ENCODE results near the gene BPI. TPM values are rescaled to one million over a fixed set of nuclear protein-coding genes. Genes with fewer than 3 reads are reported as not detected.

Gene BPI
- total RNA-seq, 1 experiment from 2014 or later, result not detected

- Histone ChIP-seq H3K18ac (ENCODE audit: insufficient read length, low read depth, low read length) (no peak overlapping the region), H3K9ac (ENCODE audit: extremely low read depth, insufficient read length, low read length) (no peak overlapping the region), H3K79me2 (ENCODE audit: insufficient read depth, low read length) (no peaks in the 10 kb centered on the region), H2BK12ac (ENCODE audit: insufficient read length, low read depth, low read length) (no peak overlapping the region), H3K27ac (ENCODE audit: insufficient read length, low read depth, low read length) (no peak overlapping the region), H3K9me3 (ENCODE audit: control insufficient read depth, low read depth, low read length) (no peaks in the 10 kb centered on the region), H2AK5ac (ENCODE audit: insufficient read length, low read length) (no peak overlapping the region), H3K4ac (ENCODE audit: low read depth, low read length) (no peak overlapping the region), H3K27me3 (ENCODE audit: insufficient read depth, low read length) (no peaks in the 10 kb centered on the region), H3K4me2 (ENCODE audit: insufficient read depth, insufficient read length, low read length) (no peak overlapping the region), H3K4me1 (ENCODE audit: insufficient read depth, low read length) (peaks cover 8% of the 10 kb centered on the region; the same call in 1 of the 2 replicates), H3K79me1 (ENCODE audit: insufficient read depth, low read depth, low read length, poor library complexity, severe bottlenecking) (no peaks in the 10 kb centered on the region), H4K20me1 (ENCODE audit: control insufficient read depth, insufficient read depth, insufficient read length) (no peaks in the 10 kb centered on the region), H3K23me2 (ENCODE audit: insufficient read length, low read depth, low read length, poor library complexity, severe bottlenecking) (no peaks in the 10 kb centered on the region), H4K8ac (replicated peaks; ENCODE audit: insufficient read length, low read depth, low read length) (no peak overlapping the region), H2BK120ac (ENCODE audit: low read depth, low read length, poor library complexity, severe bottlenecking) (no peak overlapping the region), H2AFZ (ENCODE audit: low read length) (no peak overlapping the region), H3K56ac (ENCODE audit: insufficient read length, low read depth, low read length) (no peak overlapping the region), H2BK15ac (ENCODE audit: low read depth, low read length) (no peak overlapping the region), H4K5ac (ENCODE audit: insufficient read length, low read depth, low read length) (no peak overlapping the region), H3K14ac (ENCODE audit: insufficient read depth, low read length) (no peak overlapping the region), H2BK5ac (ENCODE audit: insufficient read length, low read length) (no peak overlapping the region), H2BK20ac (ENCODE audit: low read depth, low read length, poor library complexity, severe bottlenecking) (no peak overlapping the region), H3T11ph (ENCODE audit: low read length) (no peak overlapping the region), H3K23ac (ENCODE audit: insufficient read length, low read depth, low read length) (no peak overlapping the region), H4K91ac (ENCODE audit: insufficient read length, low read depth, low read length) (no peak overlapping the region)
- no CpG with 5 or more reads among the region's 6 CpGs for WGBS (ENCODE audit: extremely low coverage, insufficient read length, low lambda C conversion rate)
- peaks cover 59 to 65% of the 10 kb centered on the region in 2 experiments for H3K4me1 Mint-ChIP-seq
- DNase-seq, result no peak
- no peak overlapping the region for H3K4me3 Mint-ChIP-seq
- peaks cover 2 to 6% (median 5%) of the 10 kb centered on the region in 3 experiments; a peak in 5 of 7 replicates for H3K36me3 Mint-ChIP-seq (ENCODE audit: insufficient read depth in 1 of 3, low read depth in 3 of 3)
- peaks cover 5 to 6% of the 10 kb centered on the region in 2 experiments for H3K9me3 Mint-ChIP-seq
- H3K27ac Mint-ChIP-seq, result peak overlapping the region in 1 of 3 experiments; percentile 83; a peak in 2 of 7 replicates
- H3K27me3 Mint-ChIP-seq (ENCODE audit: low read depth), result peaks cover 5% of the 10 kb centered on the region; the same call in 1 of the 2 replicates
- no peak for TF ChIP-seq CTCF (conservative IDR thresholded peaks at IDR 0.05)
Observed at GRCh38 chr20:38340693-38341092, 36.7 kb downstream of the BPI start.
